ENCODE measurements around the gene SWI5.
"Not testable (repeated sequence)": the region's sequence is repeated elsewhere in the genome, so short reads cannot be mapped to it uniquely, and the experiment has no call there.

Gene SWI5

DNA sequence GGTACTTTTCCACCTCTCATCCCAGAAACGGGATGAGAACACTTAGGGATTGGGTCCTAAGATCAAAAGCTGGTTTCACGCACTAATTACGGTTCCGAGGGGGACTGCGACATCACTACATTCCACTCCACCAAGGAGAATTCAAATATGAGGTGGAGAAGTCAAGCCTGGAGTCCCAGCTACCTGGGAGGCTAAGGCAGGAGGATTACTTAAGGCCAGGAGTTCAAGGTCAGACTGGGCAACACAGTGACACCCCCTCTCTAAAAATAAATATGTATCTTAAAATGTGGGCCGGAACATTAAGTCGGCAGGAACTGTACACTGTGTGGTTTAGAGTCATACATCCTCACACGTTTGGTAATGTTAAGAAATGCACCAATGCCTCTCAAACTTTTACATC, 1.8 kb upstream of the SWI5 start:
- Histone ChIP-seq H3K9me2 (replicated peaks; ENCODE audit: insufficient read depth, low read length) (no peaks in the 10 kb centered on the region), H4K20me1 (ENCODE audit: low read depth, low read length) (no peaks in the 10 kb centered on the region), H3K4me2 (ENCODE audit: low read depth, low read length, poor library complexity, severe bottlenecking) (peak overlapping the region; percentile 74), H3K79me2 (ENCODE audit: insufficient read depth, low read length) (peaks cover 13% of the 10 kb centered on the region), H3K27ac (ENCODE audit: low read depth, low read length) (no peak overlapping the region), H3F3A (ENCODE audit: insufficient read depth) (no peaks in the 10 kb centered on the region), H3K9me3 (ENCODE audit: insufficient read depth, low read length) (no peaks in the 10 kb centered on the region), H3K9ac (ENCODE audit: low read length) (peak overlapping the region; percentile 82), H3K36me3 (ENCODE audit: low read length) (no peaks in the 10 kb centered on the region), H3K27me3 (ENCODE audit: low read length) (no peaks in the 10 kb centered on the region), H2AFZ (ENCODE audit: low read depth, low read length, severe bottlenecking) (no peak overlapping the region), H3K4me3 (ENCODE audit: insufficient read depth, low read length, poor library complexity, severe bottlenecking) (no peak overlapping the region)
- TF ChIP-seq EZH2phosphoT487 (conservative IDR thresholded peaks at IDR 0.05; ENCODE audit: low read length) = no peak
- TF ChIP-seq, protein P1, sequence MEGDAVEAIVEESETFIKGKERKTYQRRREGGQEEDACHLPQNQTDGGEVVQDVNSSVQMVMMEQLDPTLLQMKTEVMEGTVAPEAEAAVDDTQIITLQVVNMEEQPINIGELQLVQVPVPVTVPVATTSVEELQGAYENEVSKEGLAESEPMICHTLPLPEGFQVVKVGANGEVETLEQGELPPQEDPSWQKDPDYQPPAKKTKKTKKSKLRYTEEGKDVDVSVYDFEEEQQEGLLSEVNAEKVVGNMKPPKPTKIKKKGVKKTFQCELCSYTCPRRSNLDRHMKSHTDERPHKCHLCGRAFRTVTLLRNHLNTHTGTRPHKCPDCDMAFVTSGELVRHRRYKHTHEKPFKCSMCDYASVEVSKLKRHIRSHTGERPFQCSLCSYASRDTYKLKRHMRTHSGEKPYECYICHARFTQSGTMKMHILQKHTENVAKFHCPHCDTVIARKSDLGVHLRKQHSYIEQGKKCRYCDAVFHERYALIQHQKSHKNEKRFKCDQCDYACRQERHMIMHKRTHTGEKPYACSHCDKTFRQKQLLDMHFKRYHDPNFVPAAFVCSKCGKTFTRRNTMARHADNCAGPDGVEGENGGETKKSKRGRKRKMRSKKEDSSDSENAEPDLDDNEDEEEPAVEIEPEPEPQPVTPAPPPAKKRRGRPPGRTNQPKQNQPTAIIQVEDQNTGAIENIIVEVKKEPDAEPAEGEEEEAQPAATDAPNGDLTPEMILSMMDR (IDR thresholded peaks at IDR 0.05; ENCODE audit: insufficient read depth, low read length, poor library complexity, severe bottlenecking) = no peak

DNA sequence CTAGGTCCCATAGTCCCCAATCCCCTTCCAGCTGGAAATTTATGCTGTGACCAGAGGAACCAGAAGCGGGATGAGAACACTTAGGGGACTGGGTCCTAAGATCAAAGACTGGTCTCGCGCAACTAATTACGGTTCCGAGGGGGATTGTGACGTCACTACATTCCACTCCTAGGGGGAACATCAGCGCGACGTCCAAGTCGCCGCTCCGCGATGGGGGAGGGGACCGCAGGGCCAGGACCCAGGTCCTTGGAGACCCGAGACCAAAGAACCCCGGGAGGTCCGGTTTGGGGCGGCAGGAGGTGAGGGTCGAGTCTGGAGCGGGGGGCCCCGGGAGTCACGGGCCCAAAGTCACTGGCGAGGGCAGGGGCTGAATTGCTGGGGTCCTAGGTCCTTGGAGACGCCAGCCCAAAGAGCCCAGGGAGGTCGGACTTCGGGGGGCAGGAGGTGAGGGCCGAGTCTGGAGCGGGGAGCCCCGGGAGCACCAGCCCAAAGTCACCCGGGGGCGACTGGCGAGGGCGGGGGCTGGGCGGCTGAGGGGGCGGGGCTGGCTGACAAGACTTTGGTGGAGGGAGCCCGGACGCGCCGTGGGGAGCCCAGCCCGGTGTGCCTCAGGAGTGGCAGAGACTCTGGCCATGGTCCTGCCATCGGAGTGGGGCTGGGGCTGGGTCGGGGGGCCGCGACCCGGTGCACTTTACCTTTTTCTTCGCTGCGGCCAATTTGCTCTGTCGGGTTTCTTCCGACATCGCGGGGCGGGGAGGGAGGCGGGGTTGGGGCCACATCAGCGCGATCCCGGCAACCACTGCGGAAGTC, 673 bp upstream of the SWI5 start, which contains the start of gene GOLGA2:
TSS of gene GOLGA2 (minus strand) at position 810 of the 810 bp plus-strand sequence. CDS start at position 779, 31 bp downstream.
- no peaks in the 10 kb centered on the region for H3K9me2 ChIP-seq (replicated peaks; ENCODE audit: insufficient read depth, low read length)
- no peaks in the 10 kb centered on the region for H4K20me1 ChIP-seq (ENCODE audit: low read depth, low read length)
- no peaks in the 10 kb centered on the region for H3K36me3 ChIP-seq (ENCODE audit: low read length)
- H3K4me2 ChIP-seq (ENCODE audit: low read depth, low read length, poor library complexity, severe bottlenecking) = peak within 1 kb of the TSS; percentile 74
- H3K9me3 ChIP-seq (ENCODE audit: insufficient read depth, low read length) = no peaks in the 10 kb centered on the region
- TF ChIP-seq, protein P1 (IDR thresholded peaks at IDR 0.05; ENCODE audit: insufficient read depth, low read length, poor library complexity, severe bottlenecking) = no peak
- no peak for TF ChIP-seq EZH2phosphoT487 (conservative IDR thresholded peaks at IDR 0.05; ENCODE audit: low read length)
- peaks cover 13% of the 10 kb centered on the region for H3K79me2 ChIP-seq (ENCODE audit: insufficient read depth, low read length)
- H3K9ac ChIP-seq (ENCODE audit: low read length) = peak within 1 kb of the TSS; percentile 92
- no peaks in the 10 kb centered on the region for H3K27me3 ChIP-seq (ENCODE audit: low read length)
- no peak within 1 kb of the TSS for H3K27ac ChIP-seq (ENCODE audit: low read depth, low read length)
- H2AFZ ChIP-seq (ENCODE audit: low read depth, low read length, severe bottlenecking) = peak within 1 kb of the TSS; percentile 72
- no peaks in the 10 kb centered on the region for H3F3A ChIP-seq (ENCODE audit: insufficient read depth)
- peak within 1 kb of the TSS; percentile 85 for H3K4me3 ChIP-seq (ENCODE audit: insufficient read depth, low read length, poor library complexity, severe bottlenecking)

DNA sequence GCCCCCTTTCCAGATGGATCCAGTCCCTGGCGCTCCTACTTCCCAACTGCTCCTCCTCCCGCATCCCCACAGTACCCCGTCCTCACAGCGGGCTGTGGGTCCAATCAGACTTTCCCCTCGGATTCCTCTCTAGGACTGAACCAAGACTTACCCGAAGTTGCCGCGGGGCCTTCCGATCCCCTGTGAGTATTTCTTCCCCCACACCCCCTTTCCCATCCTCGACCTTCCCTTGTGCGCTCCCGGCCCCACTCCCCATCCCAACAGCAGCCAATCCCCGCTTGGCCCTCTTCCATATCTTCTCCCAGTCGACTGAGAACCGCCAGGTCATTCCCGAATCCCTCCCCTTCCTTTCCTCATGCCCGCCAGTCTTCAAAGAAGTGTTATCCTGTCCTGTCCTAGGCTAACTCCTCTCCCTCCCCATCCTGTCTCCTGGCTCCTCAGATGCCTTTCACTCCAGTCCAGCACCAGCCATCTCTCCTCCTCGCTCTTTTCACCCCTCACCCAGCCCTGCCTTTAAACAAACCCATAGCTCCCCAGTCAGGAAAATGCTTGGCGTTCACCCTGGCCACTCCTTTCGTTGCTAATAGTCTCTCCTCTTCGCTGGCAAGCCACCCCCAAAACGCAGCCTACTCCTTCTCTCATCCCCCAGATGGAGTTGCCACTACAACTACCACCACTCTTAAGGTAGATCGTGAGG, 646 bp downstream of the SWI5 start:
- Histone ChIP-seq H2AFZ (ENCODE audit: low read depth, low read length, severe bottlenecking) (peak overlapping the region; percentile 72), H3K4me2 (ENCODE audit: low read depth, low read length, poor library complexity, severe bottlenecking) (peak overlapping the region; percentile 65), H3K27ac (ENCODE audit: low read depth, low read length) (no peak overlapping the region), H3K9me2 (replicated peaks; ENCODE audit: insufficient read depth, low read length) (no peaks in the 10 kb centered on the region), H3K4me3 (ENCODE audit: insufficient read depth, low read length, poor library complexity, severe bottlenecking) (peak overlapping the region; percentile 85), H4K20me1 (ENCODE audit: low read depth, low read length) (no peaks in the 10 kb centered on the region), H3K9me3 (ENCODE audit: insufficient read depth, low read length) (no peaks in the 10 kb centered on the region), H3F3A (ENCODE audit: insufficient read depth) (no peaks in the 10 kb centered on the region), H3K36me3 (ENCODE audit: low read length) (no peaks in the 10 kb centered on the region), H3K27me3 (ENCODE audit: low read length) (no peaks in the 10 kb centered on the region), H3K79me2 (ENCODE audit: insufficient read depth, low read length) (peaks cover 13% of the 10 kb centered on the region), H3K9ac (ENCODE audit: low read length) (peak overlapping the region; percentile 92)
- TF ChIP-seq EZH2phosphoT487 (conservative IDR thresholded peaks at IDR 0.05; ENCODE audit: low read length) = no peak
- TF ChIP-seq, protein P1 (IDR thresholded peaks at IDR 0.05; ENCODE audit: insufficient read depth, low read length, poor library complexity, severe bottlenecking) = no peak

DNA sequence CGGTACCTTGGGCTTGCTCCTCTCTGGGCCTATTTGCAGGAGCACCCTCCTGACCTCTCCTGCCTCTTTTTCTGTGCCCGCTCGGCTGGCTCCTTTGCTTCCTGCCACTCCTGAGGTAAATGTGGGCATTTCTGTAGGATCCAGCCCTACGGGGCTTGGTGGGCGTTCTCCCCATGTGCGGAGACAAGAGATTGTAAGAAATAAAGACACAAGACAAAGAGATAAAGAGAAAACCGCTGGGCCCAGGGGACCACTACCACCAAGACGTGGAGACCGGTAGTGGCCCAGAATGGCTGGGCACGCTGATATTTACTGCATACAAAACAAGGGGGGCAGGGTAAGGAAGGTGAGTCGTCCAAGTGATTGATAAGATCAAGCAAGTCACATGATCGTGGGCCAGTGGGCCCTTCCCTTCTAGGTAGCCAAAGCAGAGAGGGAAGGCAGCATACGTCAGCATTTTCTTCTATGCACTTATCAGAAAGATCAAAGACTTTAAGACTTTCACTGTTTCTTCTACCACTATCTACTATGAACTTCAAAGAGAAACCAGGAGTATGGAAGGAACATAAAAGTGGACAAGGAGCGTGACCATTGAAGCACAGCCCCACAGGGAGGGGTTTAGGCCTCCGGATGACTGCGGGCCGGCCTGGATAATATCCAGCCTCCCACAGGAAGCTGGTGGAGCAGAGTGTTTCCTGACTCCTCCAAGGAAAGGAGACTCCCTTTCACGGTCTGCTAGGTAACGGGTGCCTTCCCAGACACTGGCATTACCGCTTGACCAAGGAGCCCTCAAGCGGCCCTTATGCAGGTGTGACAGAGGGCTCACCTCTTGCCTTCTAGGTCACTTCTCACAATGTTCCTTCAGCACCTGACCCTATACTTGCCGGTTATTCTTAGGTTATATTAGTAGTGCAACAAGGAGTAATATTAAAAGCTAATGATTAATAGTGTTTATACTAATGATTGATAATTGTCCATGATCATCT, 3.3 kb downstream of the SWI5 start:
- H3K79me2 ChIP-seq (ENCODE audit: insufficient read depth, low read length); H3K4me3 ChIP-seq (ENCODE audit: insufficient read depth, low read length, poor library complexity, severe bottlenecking); H3K27me3 ChIP-seq (ENCODE audit: low read length); H3K4me2 ChIP-seq (ENCODE audit: low read depth, low read length, poor library complexity, severe bottlenecking); H3K9ac ChIP-seq (ENCODE audit: low read length); H3K9me2 ChIP-seq (replicated peaks; ENCODE audit: insufficient read depth, low read length); H3F3A ChIP-seq (ENCODE audit: insufficient read depth); H3K9me3 ChIP-seq (ENCODE audit: insufficient read depth, low read length); H3K36me3 ChIP-seq (ENCODE audit: low read length); H2AFZ ChIP-seq (ENCODE audit: low read depth, low read length, severe bottlenecking); H4K20me1 ChIP-seq (ENCODE audit: low read depth, low read length); H3K27ac ChIP-seq (ENCODE audit: low read depth, low read length): not testable (repeated sequence)
